Activated CD8-positive, alpha-beta memory T cell treated with anti-CD3 and anti-CD28 coated beads, Interleukin-2, amount 10 ng/mL, durations not matched to agents 7 days and 5 days (primary cell): ENCODE measurements around the gene ADGRF5. TPM values are rescaled to one million over a fixed set of nuclear protein-coding genes. Genes with fewer than 3 reads are reported as not detected.
A peak's percentile ranks its signal among the peaks of the same experiment; 100 is the strongest.
"Not testable (repeated sequence)": the region's sequence is repeated elsewhere in the genome, so short reads cannot be mapped to it uniquely, and the experiment has no call there.

Source experiments
- ATAC-seq: fragments of 150-1000 bp; cut with Tn5 transposase; one replicate; pipeline ENCODE4 v1.10.0; 2021; ENCODE audit warnings: moderate library complexity
- CTCF ChIA-PET: fragments of 350-600 bp; sonication (Branson Sonifier 250); formaldehyde crosslinking; loops from one replicate; lab custom pipeline; 2021; ENCODE audit warnings: antibody characterized with exemption; lab: Charles Lee
- DNase-seq: peaks from one replicate; pipeline ENCODE4 v3.0.0-alpha.2; 2020
- H3K27ac Mint-ChIP-seq: one replicate; pipeline ENCODE4 v1.8.0; 2021; ENCODE audit warnings: mild to moderate bottlenecking, mixed read lengths
- H3K27me3 Mint-ChIP-seq: one replicate; pipeline ENCODE4 v1.8.0; 2021; ENCODE audit warnings: mixed read lengths
- H3K36me3 Mint-ChIP-seq: one replicate; pipeline ENCODE4 v1.8.0; 2021; ENCODE audit warnings: mild to moderate bottlenecking, mixed read lengths
- H3K4me1 Mint-ChIP-seq: one replicate; pipeline ENCODE4 v1.8.0; 2021; ENCODE audit warnings: mixed read lengths
- H3K4me3 Mint-ChIP-seq: one replicate; pipeline ENCODE4 v1.8.0; 2021; ENCODE audit warnings: mild to moderate bottlenecking, moderate library complexity, mixed read lengths
- H3K9me3 Mint-ChIP-seq: one replicate; pipeline ENCODE4 v1.8.0; 2022; ENCODE audit warnings: low read depth, mixed read lengths
- total RNA-seq, 2 experiments: library from RNA; stranded (reverse); gene quantifications; one replicate each; pipeline ENCODE4 v1.2.3, GENCODE V29; 2021

Gene ADGRF5
- total RNA-seq, 2 experiments from 2014 or later, result not detected

DNA sequence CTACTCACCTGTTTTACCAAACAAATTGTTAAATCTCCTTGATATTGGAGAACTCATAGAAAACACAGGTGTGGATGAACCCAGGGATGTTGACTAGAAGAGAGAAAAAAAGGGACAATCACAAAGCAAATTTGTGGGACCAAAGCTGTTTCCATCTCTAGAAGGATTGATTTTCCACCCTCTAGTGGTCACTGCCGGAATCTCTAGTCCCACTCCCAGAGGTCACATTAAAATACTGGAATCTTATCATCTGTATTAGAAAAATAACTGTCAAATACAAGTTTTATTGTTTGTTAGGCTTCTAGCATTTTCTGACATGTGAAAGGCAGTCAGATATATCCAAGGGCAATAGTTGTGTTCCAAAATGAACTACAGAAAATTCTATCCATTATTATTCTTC, 65.8 kb downstream of the ADGRF5 start:
- CTCF ChIA-PET, result interaction anchor here (1.7 kb wide), 1 partner anchor 8 kb away, joined by 4 read pairs; no protein-coding TSS in a partner anchor
- not testable (repeated sequence) for H3K36me3 Mint-ChIP-seq, H3K4me3 Mint-ChIP-seq, H3K9me3 Mint-ChIP-seq, DNase-seq, H3K27ac Mint-ChIP-seq, ATAC-seq, H3K27me3 Mint-ChIP-seq, H3K4me1 Mint-ChIP-seq

DNA sequence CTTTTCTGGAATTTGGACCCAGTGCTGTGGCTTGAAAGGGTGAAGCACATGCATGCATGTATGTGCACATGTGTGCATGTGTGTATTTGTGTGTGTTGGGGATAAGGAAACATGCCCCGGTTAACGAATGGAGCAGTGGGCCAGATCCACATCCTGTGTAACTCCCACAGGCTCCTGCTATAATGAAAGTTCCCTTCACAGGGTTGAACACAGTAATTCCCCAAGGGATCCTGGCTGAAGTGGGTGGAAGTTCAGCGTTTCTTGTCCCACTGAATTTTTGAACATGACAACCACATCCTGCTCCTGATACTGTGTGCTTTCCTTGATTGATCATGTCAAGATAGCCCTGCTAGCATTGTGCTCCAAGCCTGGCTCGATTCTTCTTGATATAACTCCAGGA, 70.2 kb downstream of the ADGRF5 start:
- H3K27me3 Mint-ChIP-seq, result peaks cover 33% of the 10 kb centered on the region
- DNase-seq, CTCF ChIA-PET, H3K9me3 Mint-ChIP-seq, H3K4me1 Mint-ChIP-seq, ATAC-seq, H3K36me3 Mint-ChIP-seq, H3K4me3 Mint-ChIP-seq, H3K27ac Mint-ChIP-seq: not testable (repeated sequence)

DNA sequence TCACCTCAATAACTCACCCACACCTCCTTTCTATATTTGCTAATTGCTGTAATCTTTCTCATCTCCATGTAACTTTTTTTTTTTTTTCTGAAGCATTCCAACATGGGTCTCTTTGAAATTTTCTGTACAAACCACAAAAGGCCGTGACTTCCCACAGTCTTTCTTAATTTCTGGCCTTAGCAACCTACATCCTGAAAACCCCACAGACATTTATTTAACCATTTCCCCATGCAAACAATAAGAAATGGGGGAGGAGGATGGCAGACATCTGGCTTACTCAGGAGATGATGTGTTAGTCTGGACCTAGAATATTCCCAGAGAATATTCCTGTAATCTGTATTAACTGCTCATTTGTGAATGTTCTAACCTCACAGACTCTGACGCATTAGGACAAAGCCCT, 70.9 kb downstream of the ADGRF5 start:
- ATAC-seq (no peak), DNase-seq (no peak)
- peaks cover 6% of the 10 kb centered on the region for H3K4me1 Mint-ChIP-seq
- no peak overlapping the region for H3K27ac Mint-ChIP-seq
- H3K9me3 Mint-ChIP-seq, result no peaks in the 10 kb centered on the region
- CTCF ChIA-PET, result no interaction called here
- H3K27me3 Mint-ChIP-seq, result peaks cover 33% of the 10 kb centered on the region
- no peak overlapping the region for H3K4me3 Mint-ChIP-seq
- H3K36me3 Mint-ChIP-seq, result no peaks in the 10 kb centered on the region

DNA sequence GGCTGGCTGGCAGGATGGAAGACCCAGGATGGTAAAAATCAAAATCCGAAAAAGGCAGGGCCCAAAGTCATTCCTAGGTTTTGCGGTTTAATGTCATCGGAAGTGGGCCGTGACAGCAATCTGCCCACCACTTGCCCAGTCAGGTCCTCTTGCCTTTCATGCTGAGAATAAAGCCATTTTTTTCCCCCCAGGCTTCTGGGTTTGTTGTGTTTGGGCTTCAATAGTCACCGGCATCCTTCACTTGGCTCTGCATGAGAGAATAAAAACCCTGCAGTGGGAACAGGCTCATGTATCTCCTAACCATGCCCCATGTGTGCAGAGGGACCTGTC, 72.4 kb downstream of the ADGRF5 start:
- ATAC-seq (no peak), DNase-seq (no peak)
- H3K27me3 Mint-ChIP-seq, result peaks cover 33% of the 10 kb centered on the region
- H3K27ac Mint-ChIP-seq, result no peak overlapping the region
- H3K36me3 Mint-ChIP-seq, result no peaks in the 10 kb centered on the region
- peaks cover 6% of the 10 kb centered on the region for H3K4me1 Mint-ChIP-seq
- CTCF ChIA-PET, result interaction anchor here (0.6 to 1.4 kb wide), 8 partner anchors 11 to 248 kb away, joined by 3 to 6 read pairs (median 3); no protein-coding TSS in a partner anchor
- H3K9me3 Mint-ChIP-seq, result no peaks in the 10 kb centered on the region
- no peak overlapping the region for H3K4me3 Mint-ChIP-seq

DNA sequence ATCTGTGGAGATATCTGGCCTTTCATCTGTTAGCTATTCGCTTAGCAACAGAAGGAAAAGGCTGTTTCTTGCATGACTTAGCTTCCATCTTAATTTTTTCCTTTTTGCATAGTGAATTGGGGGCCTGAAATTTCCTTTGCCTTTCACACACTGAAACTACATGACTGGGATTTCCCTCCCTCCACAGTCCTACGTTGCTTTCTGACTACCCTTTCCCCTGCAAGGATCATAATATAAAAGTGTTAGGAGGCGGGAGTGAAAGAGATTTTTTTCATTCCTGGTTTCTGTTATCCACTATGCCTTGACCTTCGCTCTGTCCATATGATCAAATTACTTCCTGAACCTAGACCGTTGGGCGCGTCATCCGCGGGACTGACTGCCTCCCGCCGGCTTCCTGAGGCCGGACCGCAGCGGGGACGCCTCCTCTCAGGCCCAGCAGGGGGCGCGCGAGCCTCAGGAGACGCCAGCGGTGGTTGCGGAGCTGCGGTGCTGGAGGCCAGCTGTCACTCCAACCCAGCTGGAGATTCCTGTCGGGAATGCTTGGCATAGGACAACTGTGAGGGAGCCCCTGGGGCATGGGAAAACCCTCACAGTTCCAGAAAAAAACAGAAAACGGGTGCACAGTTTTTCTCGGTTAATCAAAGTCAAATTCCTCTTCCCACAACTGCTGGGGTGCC, 72.9 kb downstream of the ADGRF5 start:
- Mint-ChIP-seq H3K4me1 (peaks cover 6% of the 10 kb centered on the region), H3K9me3 (no peaks in the 10 kb centered on the region), H3K27ac (no peak overlapping the region), H3K4me3 (peak overlapping the region; percentile 41), H3K36me3 (no peaks in the 10 kb centered on the region), H3K27me3 (peaks cover 33% of the 10 kb centered on the region)
- DNase-seq (peak; percentile 72), ATAC-seq (peak; percentile 86)
- CTCF ChIA-PET, result interaction anchor here (0.6 to 1.5 kb wide), 11 partner anchors 7 to 462 kb away, joined by 3 to 6 read pairs (median 3); partner anchors contain the start of gene TNFRSF21

DNA sequence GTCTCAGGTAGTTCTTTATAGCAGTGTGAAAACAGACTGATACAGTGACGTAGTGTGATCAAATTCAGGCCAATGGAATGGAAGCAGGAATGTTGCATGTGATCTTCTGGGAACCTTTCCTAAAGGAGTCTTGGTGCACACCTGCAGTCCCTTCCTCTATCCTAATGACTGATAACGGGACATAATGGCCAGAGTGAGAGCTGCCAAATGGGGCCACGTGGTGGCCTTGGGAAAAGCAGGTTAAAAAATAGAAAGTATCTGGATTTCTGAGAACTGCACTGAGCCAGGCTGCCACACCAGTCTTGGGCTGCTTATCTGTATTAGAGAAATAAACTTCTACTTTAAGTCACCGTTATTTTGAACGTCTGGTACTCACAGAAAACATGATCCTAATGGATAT, 76.6 kb downstream of the ADGRF5 start:
- H3K4me1 Mint-ChIP-seq, result peaks cover 6% of the 10 kb centered on the region
- DNase-seq (no peak), ATAC-seq (no peak)

DNA sequence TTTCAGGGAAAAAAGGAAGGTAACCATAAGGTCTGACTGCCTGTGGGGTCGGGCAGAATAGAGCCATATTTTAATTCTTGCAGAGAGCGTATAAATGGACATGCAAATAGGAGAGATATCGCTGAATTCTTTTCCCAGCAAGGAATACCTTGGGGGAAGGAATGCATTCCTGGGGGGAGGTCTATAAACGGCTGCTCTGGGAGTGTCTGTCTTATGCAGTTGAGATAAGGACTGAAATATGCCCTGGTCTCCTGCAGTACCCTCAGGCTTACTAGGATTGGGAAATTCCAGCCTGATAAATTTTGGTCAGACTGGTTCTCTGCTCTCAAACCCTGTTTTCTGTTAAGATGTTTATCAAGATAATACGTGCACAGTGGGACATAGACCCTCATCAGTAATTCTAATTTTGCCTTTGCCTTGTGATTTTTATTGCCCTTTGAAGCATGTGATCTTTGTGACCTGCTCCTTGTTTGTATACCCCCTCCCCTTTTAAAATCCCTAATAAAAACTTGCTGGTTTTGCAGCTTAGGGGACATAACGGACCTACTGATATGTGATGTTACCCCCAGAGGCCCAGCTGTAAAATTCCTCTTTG, 79.4 kb downstream of the ADGRF5 start:
- ATAC-seq, DNase-seq, H3K27me3 Mint-ChIP-seq, H3K27ac Mint-ChIP-seq, CTCF ChIA-PET, H3K4me3 Mint-ChIP-seq, H3K4me1 Mint-ChIP-seq, H3K36me3 Mint-ChIP-seq: not testable (repeated sequence)
- peaks cover 13% of the 10 kb centered on the region for H3K9me3 Mint-ChIP-seq

More for the DNA sequence above, 76.6 kb downstream of the ADGRF5 start:
- Mint-ChIP-seq H3K27ac (no peak overlapping the region), H3K4me3 (no peak overlapping the region), H3K27me3 (peaks cover 21% of the 10 kb centered on the region), H3K36me3 (no peaks in the 10 kb centered on the region), H3K9me3 (peaks cover 13% of the 10 kb centered on the region)
- CTCF ChIA-PET, result no interaction called here

DNA sequence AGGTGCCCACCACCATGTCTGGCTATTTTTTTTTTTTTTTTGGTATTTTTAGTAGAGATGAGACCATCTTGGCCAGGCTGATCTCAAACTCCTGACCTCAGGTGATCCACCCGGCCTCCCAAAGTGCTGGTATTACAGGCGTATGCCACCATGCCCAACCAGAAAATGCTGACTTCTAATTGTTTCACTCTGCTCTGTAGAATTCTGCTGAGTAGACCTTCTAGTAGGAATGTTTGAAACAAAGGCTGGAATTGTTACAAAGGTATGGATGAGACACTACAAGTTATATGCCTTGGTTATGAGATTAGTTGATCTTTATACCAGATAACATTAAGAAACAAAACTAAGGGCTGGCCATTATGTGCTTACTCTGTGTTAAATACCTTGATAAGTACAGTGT, 83.7 kb downstream of the ADGRF5 start:
- Mint-ChIP-seq H3K4me3 (no peak overlapping the region), H3K9me3 (peaks cover 12% of the 10 kb centered on the region), H3K27ac (no peak overlapping the region), H3K36me3 (no peaks in the 10 kb centered on the region), H3K4me1 (no peaks in the 10 kb centered on the region), H3K27me3 (no peaks in the 10 kb centered on the region)
- ATAC-seq, result no peak
- no peak for DNase-seq
- CTCF ChIA-PET, result no interaction called here

DNA sequence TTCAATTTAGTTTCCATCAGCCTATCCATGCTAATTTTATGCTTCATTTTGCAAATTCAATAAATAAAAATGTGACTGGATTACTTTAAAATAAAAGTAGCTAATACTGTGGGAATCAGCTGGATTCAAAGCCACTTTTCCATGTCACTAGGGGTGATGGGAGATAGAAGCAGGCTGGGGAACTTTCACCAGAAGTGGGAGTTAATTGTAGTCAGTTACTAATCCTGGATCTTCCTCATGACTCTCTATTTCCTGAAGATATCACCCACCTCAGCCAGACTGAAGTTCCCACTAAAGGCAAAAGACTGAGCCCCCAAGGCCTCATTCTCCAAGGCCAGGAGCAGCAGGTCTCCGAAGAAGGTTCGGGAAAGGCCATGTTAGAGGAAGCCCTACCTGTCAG, 86.7 kb downstream of the ADGRF5 start:
- H3K27ac Mint-ChIP-seq, CTCF ChIA-PET, ATAC-seq, H3K4me3 Mint-ChIP-seq, H3K36me3 Mint-ChIP-seq, H3K27me3 Mint-ChIP-seq, DNase-seq, H3K4me1 Mint-ChIP-seq, H3K9me3 Mint-ChIP-seq: not testable (repeated sequence)

DNA sequence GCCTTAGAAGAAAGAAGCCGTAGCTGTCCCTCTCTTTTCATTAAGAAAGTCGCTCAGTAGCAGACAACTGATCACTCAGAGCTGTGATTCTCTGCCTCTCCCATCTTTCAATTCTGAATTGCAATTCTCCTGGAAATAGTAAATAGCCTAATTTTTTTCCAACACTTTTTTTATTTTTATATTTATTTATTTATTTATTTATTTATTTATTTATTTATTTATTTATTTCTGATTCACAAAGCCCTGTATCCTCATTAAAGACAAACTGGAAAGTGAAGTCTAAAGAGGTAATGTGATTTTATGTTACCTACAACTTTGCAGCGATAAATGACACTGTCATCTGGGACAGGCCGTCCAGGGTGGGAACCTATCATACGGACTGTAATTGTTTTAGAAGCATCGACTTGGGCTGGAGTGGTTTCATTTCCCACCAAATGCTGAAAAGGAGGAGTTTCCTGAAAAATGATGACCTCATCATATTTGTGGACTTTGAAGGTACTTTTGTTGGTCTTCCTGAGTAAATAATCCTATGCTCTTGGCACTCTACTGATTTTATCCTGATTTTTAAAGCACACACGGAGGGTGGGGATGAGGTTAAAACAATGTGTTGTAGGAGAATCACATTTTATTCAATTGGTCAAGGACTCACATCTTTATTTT, 87.4 kb downstream of the ADGRF5 start:
- H3K36me3 Mint-ChIP-seq, CTCF ChIA-PET, H3K27ac Mint-ChIP-seq, ATAC-seq, H3K27me3 Mint-ChIP-seq, H3K9me3 Mint-ChIP-seq, DNase-seq, H3K4me3 Mint-ChIP-seq, H3K4me1 Mint-ChIP-seq: not testable (repeated sequence)

DNA sequence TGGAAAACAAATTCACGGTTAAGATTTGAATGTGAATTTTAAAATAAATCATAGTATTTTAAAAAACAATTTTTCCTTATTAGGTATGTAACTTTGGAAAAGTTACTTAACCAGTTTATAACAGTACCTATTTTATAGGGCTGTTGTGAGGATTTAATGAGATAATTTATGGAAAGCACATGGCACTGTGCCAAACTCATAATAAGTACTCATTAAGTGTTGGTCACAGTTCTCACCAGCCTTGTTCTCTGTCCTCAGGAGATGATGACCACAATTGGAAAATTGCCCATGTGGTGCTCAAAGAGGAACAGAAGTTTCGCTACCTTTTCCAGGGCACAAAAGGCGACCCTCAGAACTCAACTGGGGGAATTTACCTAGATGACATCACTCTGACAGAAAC, 88.9 kb downstream of the ADGRF5 start:
- no peaks in the 10 kb centered on the region for H3K9me3 Mint-ChIP-seq
- peaks cover 4% of the 10 kb centered on the region for H3K27me3 Mint-ChIP-seq
- CTCF ChIA-PET, result no interaction called here
- H3K4me1 Mint-ChIP-seq, result no peaks in the 10 kb centered on the region
- no peak for DNase-seq
- H3K4me3 Mint-ChIP-seq, result no peak overlapping the region
- H3K36me3 Mint-ChIP-seq, result no peaks in the 10 kb centered on the region
- no peak overlapping the region for H3K27ac Mint-ChIP-seq
- ATAC-seq, result no peak

DNA sequence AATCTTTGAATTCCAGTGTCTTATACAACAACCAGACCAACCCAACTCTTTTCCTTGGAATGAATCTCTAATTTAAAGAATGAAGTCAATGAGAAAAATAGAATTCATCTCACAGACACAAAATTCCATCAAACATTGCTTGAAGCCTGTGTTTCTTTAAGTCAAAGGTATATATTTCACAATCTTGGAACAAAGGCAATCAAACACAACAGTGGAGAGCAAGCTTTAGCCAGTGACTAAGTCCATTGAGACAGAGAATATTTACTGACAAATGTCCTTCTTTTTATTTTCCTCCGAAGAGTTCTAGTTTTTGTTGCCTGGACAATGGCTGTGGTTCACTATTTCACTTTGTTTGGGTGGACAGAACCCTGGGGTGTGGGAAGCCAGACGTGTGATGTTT, 92.8 kb downstream of the ADGRF5 start:
- Mint-ChIP-seq H3K4me3 (no peak overlapping the region), H3K27me3 (peaks cover 8% of the 10 kb centered on the region), H3K4me1 (no peaks in the 10 kb centered on the region), H3K27ac (no peak overlapping the region), H3K9me3 (no peaks in the 10 kb centered on the region), H3K36me3 (no peaks in the 10 kb centered on the region)
- DNase-seq (no peak), ATAC-seq (no peak)
- CTCF ChIA-PET, result no interaction called here

DNA sequence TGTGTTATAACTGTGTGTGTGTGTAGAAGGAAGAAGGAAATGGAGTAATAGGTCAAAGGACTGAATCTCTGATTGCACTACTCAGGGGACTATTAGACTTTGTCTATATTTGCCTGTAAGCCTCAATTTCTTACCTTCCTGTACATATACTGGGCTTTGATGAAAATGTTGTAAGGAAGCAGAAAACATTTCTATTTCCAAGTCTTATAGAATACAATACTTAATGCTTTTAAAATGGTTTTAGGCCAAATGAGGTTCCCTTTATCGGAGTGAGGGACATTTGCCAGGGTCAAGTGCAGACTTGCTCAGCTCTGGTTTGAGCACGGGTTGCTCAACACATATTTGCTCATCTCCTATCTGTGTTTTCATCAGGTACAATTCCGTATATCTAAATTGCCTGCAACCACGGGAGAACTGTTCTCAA, 100.3 kb downstream of the ADGRF5 start:
- no peaks in the 10 kb centered on the region for H3K36me3 Mint-ChIP-seq
- H3K9me3 Mint-ChIP-seq, result no peaks in the 10 kb centered on the region

DNA sequence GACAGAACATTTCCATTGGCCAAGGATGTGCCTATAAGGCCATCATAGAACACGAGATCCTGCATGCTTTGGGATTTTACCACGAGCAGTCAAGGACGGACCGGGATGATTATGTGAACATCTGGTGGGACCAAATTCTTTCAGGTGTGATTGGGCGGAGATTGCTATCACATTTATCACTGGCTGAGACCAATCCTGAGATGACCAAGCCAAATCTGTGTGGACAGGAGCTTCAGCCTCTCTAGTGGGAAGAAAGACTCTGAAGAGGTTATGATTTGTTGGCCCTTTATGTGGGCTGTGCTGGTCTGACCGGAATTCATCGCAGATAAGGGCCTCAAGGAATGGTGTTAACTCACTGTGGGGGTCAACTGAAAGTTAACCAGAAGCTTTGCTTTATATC, 102.2 kb downstream of the ADGRF5 start:
- Mint-ChIP-seq H3K4me3 (no peak overlapping the region), H3K27me3 (peaks cover 2% of the 10 kb centered on the region), H3K36me3 (no peaks in the 10 kb centered on the region), H3K9me3 (no peaks in the 10 kb centered on the region), H3K27ac (no peak overlapping the region), H3K4me1 (no peaks in the 10 kb centered on the region)
- DNase-seq, result no peak
- CTCF ChIA-PET, result no interaction called here
- ATAC-seq, result no peak

More for the DNA sequence above, 100.3 kb downstream of the ADGRF5 start:
- H3K27ac Mint-ChIP-seq, result no peak overlapping the region
- no peaks in the 10 kb centered on the region for H3K4me1 Mint-ChIP-seq
- H3K27me3 Mint-ChIP-seq, result peaks cover 4% of the 10 kb centered on the region
- ATAC-seq, result no peak
- DNase-seq, result no peak
- no peak overlapping the region for H3K4me3 Mint-ChIP-seq
- CTCF ChIA-PET, result no interaction called here
